SU-DHL-6 (cell line): ENCODE data around the gene RASA3.

Experiments
- H2AFZ ChIP-seq: fragments of 200-600 bp; sonication (generic); 2 replicates; pipeline ENCODE4 v1.6.1; 2014; ENCODE audit warnings: low read depth, mild to moderate bottlenecking, moderate library complexity, mixed read lengths, antibody characterized with exemption, low read length; ENCODE audit not compliant: severe bottlenecking
- H3F3A ChIP-seq: fragments of 200-600 bp; shearing (Covaris generic); 2 replicates; pipeline ENCODE4 v1.6.0; 2016; ENCODE audit warnings: antibody characterized with exemption, mild to moderate bottlenecking; ENCODE audit not compliant: insufficient read depth
- H3K27ac ChIP-seq: fragments of 200-600 bp; sonication (generic); 2 replicates; pipeline ENCODE4 v1.5.1; 2016; ENCODE audit warnings: low read depth, mild to moderate bottlenecking, low read length, moderate library complexity, mixed read lengths
- H3K27me3 ChIP-seq: fragments of 200-600 bp; sonication (generic), shearing (Covaris generic); 2 replicates; pipeline ENCODE4 v1.6.0; 2014; ENCODE audit warnings: mild to moderate bottlenecking, low read length
- H3K36me3 ChIP-seq: fragments of 200-600 bp; sonication (generic); 2 replicates; pipeline ENCODE4 v1.6.1; 2014; ENCODE audit warnings: mild to moderate bottlenecking, low read length, mixed read lengths
- H3K4me2 ChIP-seq: fragments of 300-600, 200-600 bp; shearing (Covaris generic), sonication (generic); 2 replicates; pipeline ENCODE4 v1.6.0; 2014; ENCODE audit warnings: low read length, low read depth, mild to moderate bottlenecking; ENCODE audit not compliant: poor library complexity, severe bottlenecking
- H3K4me3 ChIP-seq: fragments of 200-600 bp; sonication (generic); 2 replicates; pipeline ENCODE4 v1.5.1; 2014; ENCODE audit warnings: antibody characterized with exemption, low read length, mild to moderate bottlenecking, mixed read lengths; ENCODE audit not compliant: insufficient read depth, poor library complexity, severe bottlenecking
- H3K79me2 ChIP-seq: fragments of 200-600 bp; sonication (generic); 2 replicates; pipeline ENCODE4 v1.6.1; 2014; ENCODE audit warnings: mild to moderate bottlenecking, low read length, moderate library complexity; ENCODE audit not compliant: insufficient read depth
- H3K9ac ChIP-seq: fragments of 200-600 bp; sonication (generic); 2 replicates; pipeline ENCODE4 v1.7.0; 2014; ENCODE audit warnings: mild to moderate bottlenecking, low read length
- H3K9me2 ChIP-seq: fragments of 200-600 bp; sonication (generic); replicated peaks from 2 replicates; pipeline ENCODE4 v1.6.1; 2014; ENCODE audit warnings: low read length; ENCODE audit not compliant: insufficient read depth
- H3K9me3 ChIP-seq: fragments of 200-600 bp; sonication (generic); 2 replicates; pipeline ENCODE4 v1.6.1; 2014; ENCODE audit warnings: low read length, mixed read lengths; ENCODE audit not compliant: insufficient read depth
- H4K20me1 ChIP-seq: fragments of 200-600 bp; sonication (generic); 2 replicates; pipeline ENCODE4 v1.6.1; 2014; ENCODE audit warnings: low read depth, mild to moderate bottlenecking, antibody characterized with exemption, low read length, moderate library complexity, mixed read lengths
- CTCF ChIP-seq: fragments of 200-600 bp; sonication (generic); IDR thresholded peaks from one replicate; pipeline ENCODE4 v1.5.1; 2017; ENCODE audit warnings: antibody characterized with exemption, mild to moderate bottlenecking, low read length, moderate library complexity; ENCODE audit not compliant: insufficient read depth, poor library complexity, severe bottlenecking
- EZH2phosphoT487 ChIP-seq: fragments of 200-600 bp; sonication (generic), shearing (Covaris generic); conservative IDR thresholded peaks from 2 replicates; pipeline ENCODE4 v1.6.1; 2018; ENCODE audit warnings: mild to moderate bottlenecking, antibody characterized with exemption, low read length, moderate library complexity, mixed read lengths

RASA3 gene

GRCh38 chr13:113952151-113952982 is 180.1 kb downstream of the RASA3 start:
- Histone ChIP-seq H3K79me2 (no peaks in the 10 kb centered on the region), H3K9ac (no peak overlapping the region), H3K36me3 (no peaks in the 10 kb centered on the region), H3F3A (no peaks in the 10 kb centered on the region), H3K9me2 (no peaks in the 10 kb centered on the region), H3K9me3 (no peaks in the 10 kb centered on the region), H3K4me2 (no peak overlapping the region), H4K20me1 (no peaks in the 10 kb centered on the region), H3K27me3 (no peaks in the 10 kb centered on the region), H2AFZ (no peak overlapping the region), H3K27ac (no peak overlapping the region), H3K4me3 (no peak overlapping the region)
- no peak for TF ChIP-seq CTCF
- TF ChIP-seq EZH2phosphoT487: no peak

- Histone ChIP-seq H2AFZ (no peak overlapping the region), H3K4me2 (no peak overlapping the region), H3K4me3 (no peak overlapping the region)
These were observed 181.0 kb downstream of the RASA3 start for GRCh38 chr13:113951246-113951999.

GRCh38 chr13:113950451-113951245 is 181.8 kb downstream of the RASA3 start:
- H3K9me3 ChIP-seq: no peaks in the 10 kb centered on the region
- no peaks in the 10 kb centered on the region for H3K9me2 ChIP-seq
- no peak overlapping the region for H3K4me3 ChIP-seq
- no peak overlapping the region for H3K9ac ChIP-seq
- TF ChIP-seq EZH2phosphoT487 (no peak), CTCF (no peak)
- H3K79me2 ChIP-seq: no peaks in the 10 kb centered on the region
- no peak overlapping the region for H3K4me2 ChIP-seq
- H3K36me3 ChIP-seq: no peaks in the 10 kb centered on the region
- no peak overlapping the region for H2AFZ ChIP-seq
- no peaks in the 10 kb centered on the region for H3F3A ChIP-seq
- no peaks in the 10 kb centered on the region for H4K20me1 ChIP-seq
- no peak overlapping the region for H3K27ac ChIP-seq
- no peaks in the 10 kb centered on the region for H3K27me3 ChIP-seq

More at GRCh38 chr13:113951246-113951999, 181.0 kb downstream of the RASA3 start:
- H3K36me3 ChIP-seq: no peaks in the 10 kb centered on the region
- TF ChIP-seq CTCF (peak; percentile 36), EZH2phosphoT487 (no peak)
- H3K9me2 ChIP-seq: no peaks in the 10 kb centered on the region
- no peaks in the 10 kb centered on the region for H3K9me3 ChIP-seq
- no peaks in the 10 kb centered on the region for H3K79me2 ChIP-seq
- no peak overlapping the region for H3K9ac ChIP-seq
- no peaks in the 10 kb centered on the region for H4K20me1 ChIP-seq
- no peak overlapping the region for H3K27ac ChIP-seq
- no peaks in the 10 kb centered on the region for H3K27me3 ChIP-seq
- H3F3A ChIP-seq: no peaks in the 10 kb centered on the region
